NCI-H446 treated with DMSO at 0.1 percent for 48 hours (cell line): Measurements from ENCODE around the gene DCTN2.

Source experiments
- DNase-seq: peaks from one replicate; lab custom pipeline; 2025; lab: John Stamatoyannopoulos, UW

DCTN2 gene

DNA sequence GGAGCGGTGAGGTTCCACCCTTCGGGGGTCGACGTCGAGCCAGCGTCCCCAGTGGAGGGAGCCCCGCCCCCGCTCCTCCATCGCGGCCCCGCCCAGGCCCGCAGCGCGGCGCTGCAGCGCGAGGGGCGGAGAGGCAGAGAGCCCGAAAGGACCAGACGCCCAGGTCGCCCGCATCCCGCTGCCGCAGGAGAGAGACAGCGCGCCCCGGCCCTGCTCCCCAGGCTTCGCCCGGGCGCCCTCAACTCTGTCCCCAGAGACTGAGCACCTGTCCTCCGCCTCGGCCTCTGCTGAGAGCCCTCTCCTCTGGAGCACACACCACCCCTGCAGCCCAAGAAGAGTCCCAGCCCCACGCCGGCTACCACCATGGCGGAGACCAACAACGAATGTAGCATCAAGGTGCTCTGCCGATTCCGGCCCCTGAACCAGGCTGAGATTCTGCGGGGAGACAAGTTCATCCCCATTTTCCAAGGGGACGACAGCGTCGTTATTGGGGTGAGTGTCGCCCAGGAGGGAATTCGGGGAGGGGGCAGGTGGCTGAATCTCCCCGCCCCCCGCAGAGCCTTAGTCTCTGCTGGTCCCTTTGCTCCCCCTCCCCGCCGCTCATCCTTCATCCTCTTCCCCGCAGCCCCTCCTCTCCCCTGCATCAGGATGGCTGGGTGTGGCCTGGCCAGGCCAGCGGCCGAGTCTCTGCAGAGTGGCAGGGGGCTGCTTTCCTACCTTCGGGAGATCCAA, 3.1 kb upstream of the DCTN2 start, which contains the start of gene KIF5A:
KIF5A (plus strand) TSS at position 136 of the 732 bp plus-strand sequence; CDS start at position 364, 228 bp downstream.
- no peak for DNase-seq

DNA sequence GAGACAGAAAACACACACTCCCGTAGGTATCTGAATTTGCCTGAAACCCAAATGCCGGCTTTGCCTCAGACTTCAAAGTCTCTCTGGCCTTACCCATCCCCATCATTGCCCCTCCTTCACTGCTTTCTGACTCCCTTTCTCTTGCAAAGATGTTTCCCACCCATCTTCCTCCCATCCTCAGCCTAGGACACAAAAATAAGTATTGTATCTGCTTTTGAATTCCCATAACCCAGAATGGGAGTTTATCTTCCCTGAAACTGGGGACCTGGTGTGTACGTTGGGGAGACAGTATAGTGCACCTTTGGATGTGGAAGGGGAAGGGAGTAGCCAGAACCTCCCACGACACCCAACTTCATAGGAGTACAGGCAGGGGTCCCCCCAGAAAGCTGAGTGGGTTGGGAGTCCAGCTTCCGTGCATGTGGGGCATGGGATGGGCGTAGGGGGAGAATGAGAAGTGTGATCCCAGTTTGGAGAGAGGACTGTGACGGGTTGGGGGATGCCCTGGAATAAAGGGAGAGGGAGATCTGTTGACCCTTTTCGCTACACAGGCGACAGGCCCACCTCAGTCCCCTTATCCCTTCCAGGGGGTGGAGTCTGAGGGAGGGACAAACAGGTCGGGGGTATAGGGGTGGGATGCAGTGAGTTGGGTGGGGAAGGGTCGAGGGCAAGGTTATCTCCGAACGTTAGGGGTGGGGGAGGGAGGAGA, 2.4 kb upstream of the DCTN2 start:
- DNase-seq, result no peak

DNA sequence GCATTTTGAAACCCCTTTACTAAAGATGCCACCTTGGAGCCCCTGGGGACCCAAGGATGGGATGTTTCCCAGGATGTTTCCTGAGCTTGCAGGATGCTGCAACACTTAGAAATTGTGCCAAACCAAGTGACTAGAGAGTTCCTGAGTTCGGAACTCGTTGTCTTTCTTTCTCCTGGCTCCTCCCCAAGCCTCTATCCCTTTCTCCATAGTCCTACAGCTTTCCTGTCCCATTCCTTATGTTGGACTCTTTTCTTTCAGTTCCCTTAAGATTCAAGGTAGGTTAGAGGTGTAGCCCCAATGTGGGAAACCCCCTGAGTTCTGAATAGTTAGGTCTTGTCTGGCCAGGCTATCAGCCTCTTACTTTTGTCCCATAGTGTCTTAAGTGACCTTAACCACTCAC, 1.5 kb upstream of the DCTN2 start:
- no peak for DNase-seq

DNA sequence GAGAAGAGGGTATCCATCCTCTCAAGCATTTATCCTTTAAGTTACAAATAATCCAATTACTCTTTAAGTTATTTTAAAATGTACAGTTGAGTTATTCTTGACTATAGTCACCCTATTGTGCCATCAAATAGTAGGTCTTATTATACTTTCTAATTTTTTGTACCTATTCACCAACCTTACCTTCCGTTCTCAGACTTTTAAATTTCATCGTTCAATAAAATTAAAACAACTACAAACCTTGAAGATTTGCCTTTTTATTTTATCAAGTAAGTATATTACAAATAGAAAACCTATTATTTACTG, 972 bp upstream of the DCTN2 start:
- no peak for DNase-seq

DNA sequence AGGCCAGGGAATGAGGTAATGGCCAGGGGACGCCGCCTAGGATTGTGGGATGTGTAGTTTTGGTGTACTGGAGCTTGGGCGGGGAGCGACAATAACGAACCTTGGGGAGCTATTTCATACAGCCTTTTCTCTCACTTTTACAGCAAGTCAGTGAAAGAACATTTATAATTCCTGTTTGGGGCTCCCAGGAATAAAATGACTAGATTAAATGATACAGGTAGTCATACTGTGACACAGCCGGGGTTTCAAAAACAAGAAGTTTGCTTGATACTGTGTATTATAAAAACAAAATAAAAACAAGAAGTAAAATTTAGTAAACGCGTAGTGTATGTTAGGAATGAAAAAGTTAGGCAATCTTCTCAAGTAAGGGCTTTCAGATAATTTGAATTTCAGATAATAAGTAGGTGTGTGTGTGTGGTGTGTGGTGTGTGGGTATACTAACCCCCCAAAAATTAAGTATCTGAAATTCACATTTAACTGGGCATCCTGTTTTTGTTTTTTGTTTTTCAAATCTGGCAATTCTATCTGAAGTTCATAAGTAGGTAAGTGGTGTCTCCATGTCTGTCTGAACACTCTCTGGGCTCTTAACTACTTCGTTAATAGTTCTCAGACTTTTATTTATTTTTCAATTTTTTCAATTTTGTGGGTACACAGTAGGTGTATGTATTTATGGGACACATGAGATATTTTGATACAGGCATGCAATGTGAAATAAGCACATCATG, 458 bp upstream of the DCTN2 start:
- no peak for DNase-seq

DNA sequence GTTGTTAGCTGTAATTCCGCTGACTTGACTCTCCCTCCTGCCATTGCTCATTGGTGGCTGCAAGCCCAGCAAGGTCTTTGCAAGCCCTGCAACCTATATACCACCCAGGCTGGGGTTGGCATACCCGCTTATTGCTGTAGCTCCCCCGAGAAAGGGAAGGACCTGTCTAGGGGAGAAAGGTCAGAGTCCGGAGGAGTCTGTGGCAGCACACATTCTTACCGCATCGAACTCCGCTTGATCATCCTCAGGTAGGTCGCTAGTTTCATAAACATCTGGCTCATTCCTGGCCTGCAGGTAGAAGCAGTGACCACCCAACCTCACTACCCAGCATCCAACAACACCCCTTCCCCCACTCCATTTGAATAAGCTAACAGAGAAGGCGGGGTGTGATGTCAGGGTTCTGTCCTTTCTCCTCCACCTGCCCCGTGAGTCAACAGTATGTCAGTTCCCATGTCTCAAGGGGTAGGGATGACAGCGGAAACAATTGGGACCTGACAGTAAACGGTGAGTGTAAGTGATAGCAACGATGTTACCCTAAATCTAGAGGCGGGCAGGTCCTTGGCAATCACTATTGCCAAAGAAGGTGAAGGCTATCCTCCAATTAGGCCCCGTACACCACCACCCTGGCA, 1.1 kb downstream of the DCTN2 start:
- no peak for DNase-seq

DNA sequence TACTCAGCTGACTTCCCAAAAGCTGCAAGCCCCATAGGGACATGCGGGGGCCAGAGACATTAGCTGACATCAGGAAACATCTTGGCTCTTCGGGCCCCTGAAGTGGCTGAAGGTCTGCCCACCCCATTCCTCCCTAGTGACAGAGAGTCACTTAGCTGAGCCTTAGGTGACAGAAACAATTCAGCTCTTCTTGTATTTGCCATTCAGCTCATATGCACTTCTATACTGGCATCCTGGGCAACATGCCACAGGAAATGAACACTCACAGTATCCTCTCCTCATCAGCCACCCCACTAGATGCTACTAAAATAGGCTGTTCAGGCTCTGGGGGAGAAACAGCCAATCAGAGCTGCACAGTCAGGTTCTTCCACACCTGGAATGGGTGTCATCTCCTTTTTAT, 3.4 kb downstream of the DCTN2 start:
- DNase-seq, result no peak

DNA sequence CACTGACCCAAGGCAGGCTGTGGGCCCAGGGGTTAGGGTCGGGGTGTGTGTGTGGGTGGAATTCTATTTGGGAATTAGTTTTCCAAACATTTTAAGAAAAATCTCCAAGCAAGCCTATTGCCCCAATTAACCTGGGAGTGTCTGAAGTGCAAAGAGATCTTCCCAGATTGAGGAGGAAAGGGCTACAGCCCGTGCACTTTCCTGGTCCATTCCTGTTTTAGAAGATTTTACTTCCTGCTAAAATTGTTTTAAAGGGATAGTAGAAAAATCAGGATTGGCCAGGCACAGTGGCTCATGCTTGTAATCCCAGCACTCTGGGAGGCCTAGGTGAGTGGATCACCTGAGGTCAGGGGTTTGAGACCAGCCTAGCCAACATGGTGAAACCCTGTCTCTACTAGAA, 5.3 kb downstream of the DCTN2 start:
- DNase-seq, result no peak

DNA sequence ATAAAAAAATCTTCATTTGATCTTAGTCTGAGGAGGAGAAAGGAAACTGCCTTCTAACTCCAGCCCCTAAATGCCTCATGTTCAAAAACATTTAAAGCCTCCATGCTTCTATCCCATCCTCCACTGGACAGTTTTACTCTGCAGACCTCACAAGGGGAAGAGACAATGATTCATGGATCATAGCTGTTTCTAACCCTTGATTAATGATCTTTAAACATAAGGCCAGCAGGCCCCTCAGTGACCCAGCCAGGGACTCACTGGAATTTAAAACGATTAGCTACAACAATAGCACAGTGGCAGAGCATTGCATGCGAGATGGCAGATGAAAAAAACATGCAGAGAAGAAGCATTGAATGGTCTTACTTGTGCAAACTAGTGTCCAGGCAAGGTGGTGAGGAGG, 6.0 kb downstream of the DCTN2 start:
- DNase-seq, result no peak

DNA sequence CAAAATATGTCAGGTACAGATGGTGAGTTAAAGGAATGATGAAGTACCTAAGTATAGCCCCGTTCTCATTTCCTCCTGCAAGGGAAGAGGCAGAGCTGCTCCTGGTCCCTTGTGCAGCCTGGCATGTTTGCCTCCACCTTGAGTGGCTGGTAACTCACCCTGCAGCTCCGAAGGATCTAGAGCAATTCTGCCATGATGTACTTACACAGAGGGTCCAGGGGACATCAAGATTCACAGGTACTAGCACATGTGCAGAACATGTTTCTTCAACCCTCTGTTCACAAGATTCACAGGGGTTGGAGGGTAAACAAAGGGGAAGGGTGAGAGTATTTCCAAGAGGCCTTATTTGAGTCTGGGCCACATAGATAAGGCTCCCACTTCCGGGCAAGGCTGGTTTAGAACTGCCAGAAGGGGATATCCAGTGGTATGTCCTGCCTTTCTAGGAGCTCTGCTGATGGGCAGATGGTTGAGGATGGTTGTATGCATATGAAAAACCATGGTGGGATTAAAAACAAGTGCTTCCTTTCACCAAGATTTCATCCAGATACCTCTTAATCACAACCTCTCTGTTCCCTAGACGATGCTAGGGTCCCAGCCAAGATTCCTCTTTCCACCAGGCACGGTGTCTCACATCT, 7.7 kb downstream of the DCTN2 start:
- no peak for DNase-seq

DNA sequence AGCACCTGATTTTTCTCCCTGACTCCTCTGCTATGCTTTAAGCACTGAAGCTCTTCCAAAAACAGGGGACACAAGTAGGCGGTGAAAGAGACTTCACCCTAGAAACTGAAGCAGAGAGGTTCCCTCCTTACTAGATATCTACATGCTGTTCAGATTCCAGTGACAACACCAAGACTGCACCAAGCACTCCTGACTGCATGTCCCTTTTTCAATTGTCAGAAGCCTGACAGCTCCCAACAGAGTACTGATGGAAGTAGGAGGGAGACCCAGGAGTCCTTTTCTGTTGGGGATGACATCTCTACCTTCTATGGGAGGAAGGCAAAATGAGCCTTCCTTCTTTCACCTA, 10.4 kb downstream of the DCTN2 start:
- DNase-seq, result no peak

DNA sequence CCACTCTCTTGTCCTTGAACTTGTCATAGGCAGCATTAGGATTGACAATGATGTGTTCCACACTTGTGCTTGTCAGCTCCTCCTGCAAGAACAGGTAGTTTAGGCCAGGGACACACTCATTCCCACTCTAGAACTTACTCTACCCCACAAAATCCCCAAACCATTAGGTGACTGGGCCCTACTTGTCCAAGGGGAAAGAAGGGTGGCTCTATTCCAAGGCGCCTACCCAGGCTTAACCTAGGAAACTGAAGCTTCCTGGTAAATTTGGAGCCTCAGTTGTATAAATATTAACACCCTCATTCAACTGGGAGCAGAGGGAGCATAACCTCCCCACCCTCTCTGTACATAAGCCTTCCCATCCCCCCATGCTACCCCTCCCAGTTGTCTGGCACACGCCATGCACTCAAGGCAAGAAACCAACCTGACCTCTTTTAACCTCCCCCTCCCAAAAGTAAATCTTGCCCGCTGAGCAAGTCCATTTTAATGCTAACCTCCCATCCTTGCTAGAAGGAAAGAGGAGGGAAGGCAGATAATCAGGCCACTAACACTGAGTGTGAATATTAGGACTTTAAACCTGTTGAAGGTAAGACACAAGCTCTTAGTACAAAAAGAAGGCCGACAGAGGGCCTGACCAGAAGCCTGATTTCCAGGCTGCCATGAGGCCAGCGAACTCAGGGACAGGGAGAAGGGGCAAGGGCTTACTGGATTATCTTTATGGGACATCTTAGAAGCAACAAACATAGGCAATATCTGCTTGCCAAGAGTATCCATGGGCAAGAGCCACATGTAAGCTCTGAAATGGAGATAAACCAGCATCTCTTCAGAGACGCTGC, 11.0 kb downstream of the DCTN2 start:
- DNase-seq, result no peak

DNA sequence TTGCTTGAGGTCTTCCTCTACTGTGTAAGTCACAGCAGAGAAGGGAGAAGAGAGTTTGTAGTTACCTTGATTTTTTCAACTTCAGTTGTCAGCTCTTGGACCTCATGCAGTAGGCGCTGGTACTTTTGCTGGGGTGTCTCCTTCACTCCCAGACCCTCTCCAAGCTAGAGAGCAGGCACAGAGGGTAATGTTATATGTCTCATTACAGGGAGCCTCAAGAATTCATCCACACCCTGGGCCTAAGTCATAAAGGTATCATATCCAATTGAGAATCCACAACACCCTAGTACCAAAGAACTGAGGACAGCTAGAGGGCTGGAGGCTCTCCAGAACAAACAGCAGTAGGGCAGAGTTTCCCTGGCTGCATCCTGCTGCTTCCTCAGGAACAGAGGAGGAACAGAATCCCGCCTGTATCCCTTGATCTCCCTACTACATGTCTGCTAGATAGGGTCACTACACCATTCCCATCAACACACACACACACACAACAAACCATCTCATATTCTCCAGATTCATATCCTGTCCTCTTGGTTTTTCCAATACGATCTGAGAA, 11.9 kb downstream of the DCTN2 start:
- no peak for DNase-seq

DNA sequence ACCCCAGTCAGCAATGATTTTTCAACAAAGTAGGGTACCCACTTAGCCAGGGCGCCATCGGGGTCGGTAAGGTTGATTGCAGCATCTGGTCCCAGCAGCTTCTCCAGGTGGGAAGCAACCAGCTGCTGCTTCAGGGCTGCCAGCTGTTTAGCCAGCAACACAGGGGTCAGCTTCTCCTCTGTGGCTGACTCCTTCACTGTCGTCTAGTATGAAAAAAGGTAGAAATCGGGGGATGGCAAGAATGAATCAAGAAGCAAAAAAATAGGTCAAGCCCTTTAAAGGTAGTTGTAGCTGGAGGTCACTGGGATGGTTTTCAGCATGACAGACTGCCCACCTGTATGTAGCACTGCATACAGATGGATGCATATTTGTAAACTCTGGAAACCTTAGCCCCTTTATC, 12.7 kb downstream of the DCTN2 start:
- DNase-seq, result no peak

DNA sequence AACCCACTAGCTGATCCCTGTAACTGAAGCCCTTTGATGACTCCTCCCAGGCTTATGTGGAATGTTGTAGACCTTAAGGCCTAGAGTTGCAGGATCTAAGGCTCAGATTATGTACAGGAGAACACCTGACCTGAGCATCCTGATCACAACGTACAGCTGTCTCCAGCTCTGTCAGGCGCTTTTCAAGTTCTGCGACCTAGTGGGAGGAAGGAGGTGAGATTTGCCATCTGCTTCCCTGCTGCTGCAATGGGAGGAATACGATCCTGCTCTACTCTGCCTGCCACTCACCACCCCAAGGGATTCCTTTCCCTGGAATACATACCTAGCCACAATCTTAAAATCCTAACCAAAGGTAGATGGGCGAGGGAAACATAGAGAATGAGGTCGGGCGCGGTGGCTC, 13.9 kb downstream of the DCTN2 start:
- DNase-seq, result no peak

DNA sequence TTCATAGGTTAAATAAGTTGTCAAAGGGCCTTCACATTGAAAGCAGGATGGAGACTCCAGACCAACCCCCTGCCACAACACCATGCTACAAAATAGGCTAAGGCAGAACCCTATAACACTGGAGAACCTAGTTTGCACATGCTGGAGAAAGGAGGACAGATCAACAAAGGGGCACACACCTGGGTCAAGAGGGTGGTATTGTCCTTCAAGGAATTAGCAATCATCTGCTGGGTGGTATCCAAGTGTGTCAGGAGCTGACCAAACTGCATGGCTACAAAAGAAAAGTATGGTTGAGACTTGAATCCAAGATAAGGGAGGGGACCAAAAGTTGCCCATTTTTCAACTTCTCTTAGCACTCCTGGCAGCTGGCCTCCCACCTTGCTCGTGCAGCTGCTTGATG, 15.2 kb downstream of the DCTN2 start:
- DNase-seq, result no peak

DNA sequence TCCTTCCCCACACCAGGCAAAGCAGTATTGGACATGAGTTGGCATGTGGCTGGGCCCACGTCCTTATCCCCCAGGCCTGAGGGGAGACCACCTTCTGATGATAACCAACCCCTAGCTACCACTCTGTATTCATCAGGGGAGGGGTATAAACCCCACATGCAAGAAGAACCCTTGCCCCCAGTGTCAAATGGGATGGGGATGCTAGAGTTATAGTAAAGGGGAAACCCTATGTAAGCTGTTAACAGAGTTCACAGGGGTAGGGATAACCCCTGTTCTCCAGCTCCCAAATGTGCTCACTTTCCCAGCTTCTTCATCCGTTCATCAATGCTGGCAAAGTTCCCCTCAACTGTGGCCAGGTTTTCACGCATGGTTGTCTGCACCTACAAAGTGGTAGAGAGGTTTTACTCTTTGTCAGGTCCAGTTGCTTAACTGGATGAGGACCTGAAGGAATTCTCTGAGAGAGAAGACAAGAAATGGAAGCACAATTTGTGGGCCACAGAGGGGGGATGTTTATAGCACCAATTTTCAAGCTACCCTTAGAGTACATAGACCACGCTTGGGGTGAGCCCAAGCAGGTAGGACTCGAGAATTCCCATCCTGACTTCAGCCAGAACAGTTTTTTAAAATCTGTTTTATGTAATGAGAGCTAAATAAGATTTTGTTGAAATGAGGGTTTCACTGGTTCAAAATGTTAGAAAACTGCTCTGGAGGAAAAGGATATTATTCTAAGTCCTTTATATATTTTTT, 16.4 kb downstream of the DCTN2 start:
- DNase-seq, result no peak

DNA sequence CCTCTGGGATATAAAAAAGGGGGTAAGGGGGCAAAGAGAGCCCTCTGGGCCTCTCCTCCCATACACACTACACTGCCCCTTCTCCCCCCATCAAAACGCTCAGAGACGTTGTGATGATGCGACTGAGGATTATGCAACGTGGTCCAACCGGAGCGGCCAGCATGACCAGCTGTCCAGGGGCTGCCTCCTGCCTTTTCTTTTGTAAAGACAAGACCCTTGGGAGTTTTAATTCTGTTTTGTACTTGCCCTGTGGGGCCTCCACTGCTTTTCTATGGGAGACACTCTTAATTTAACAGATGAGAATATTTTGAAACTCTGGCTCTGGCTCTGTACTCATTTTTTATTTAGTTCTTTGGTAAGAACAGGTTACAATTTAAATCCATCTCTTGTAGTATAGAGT, 17.2 kb downstream of the DCTN2 start:
- no peak for DNase-seq

DNA sequence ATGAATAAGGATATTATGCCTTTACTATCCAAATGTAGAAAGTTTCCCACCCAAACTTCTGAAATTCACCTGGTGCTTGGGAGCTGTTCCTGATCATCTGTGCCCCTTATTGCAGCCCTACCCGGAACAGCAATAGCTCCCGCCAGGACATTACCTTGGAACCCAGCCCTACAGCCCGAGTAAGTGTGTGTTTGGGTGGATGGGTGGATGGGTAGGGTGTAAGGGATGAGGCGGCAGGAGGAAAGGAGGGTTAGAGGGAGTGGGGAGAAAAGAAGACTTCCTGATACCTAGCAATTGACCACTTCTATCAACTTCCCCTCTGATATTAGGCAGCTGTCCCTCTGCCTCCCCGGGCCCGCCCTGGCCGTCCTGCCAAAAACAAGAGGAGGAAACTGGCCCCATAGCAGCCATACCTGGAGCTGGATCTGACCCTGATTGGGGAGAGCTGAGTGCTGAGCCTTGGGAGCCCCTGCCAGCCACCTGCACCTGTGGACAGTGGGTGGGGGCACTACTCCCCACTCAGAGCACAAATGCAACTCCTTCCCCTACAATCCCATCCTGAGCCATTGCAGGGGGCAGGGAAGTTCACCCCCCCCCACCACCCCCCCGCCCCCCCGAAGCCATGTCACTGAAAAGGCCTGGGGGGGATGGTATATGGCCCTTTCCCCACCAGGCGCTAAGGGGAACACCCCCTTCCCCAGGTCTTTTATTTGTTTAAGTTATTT, 18.0 kb downstream of the DCTN2 start:
- DNase-seq, result no peak

DNA sequence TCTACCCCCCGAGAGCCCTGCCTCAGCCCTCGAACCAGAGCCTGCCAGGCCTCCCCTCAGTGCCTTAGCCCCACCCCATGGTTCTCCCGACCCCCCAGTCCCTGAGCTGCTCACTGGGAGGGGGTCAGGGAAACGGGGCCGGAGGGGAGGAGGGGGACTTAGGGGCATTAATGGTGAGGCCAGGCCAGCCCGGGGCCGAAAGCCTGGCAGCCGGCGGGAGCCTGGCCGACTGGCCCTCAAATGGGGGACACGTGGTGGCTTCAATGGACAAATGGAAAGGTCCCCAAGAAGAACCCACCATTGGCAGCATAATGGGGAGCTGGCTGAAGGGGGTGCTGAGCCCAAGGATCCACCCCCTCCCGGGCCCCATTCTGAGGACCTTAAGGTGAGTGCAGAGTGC, 18.8 kb downstream of the DCTN2 start:
- no peak for DNase-seq
